DOHH2 (cell line): ENCODE results near the gene GLUL.

Experiments used
- CTCF ChIP-seq: fragments of 200-600 bp; sonication (generic); IDR thresholded peaks from one replicate; pipeline ENCODE4 v1.5.1; 2014; ENCODE audit warnings: antibody characterized with exemption, mild to moderate bottlenecking, low read depth, low read length; ENCODE audit not compliant: poor library complexity, severe bottlenecking
- EZH2phosphoT487 ChIP-seq: fragments of 200-600 bp; sonication (generic); IDR thresholded peaks from 2 replicates; pipeline ENCODE4 v1.6.1; 2017; ENCODE audit warnings: borderline replicate concordance, mild to moderate bottlenecking, antibody characterized with exemption, low read length, moderate library complexity, mixed read lengths

GRCh38 chr1:182397653-182398393 is 6.2 kb upstream of the GLUL start:
- TF ChIP-seq CTCF (no peak), EZH2phosphoT487 (no peak)
